IMR-90 (cell line): ENCODE measurements around the gene PLEKHG7. TPM values are rescaled to one million over a fixed set of nuclear protein-coding genes. Genes with fewer than 3 reads are reported as not detected.

Source experiments
- ATAC-seq: fragments of 200-7000 bp; cut with Tn5 transposase; 2 replicates; pipeline ENCODE4 v1.9.1; 2020; ENCODE audit warnings: low read depth, mild to moderate bottlenecking, moderate library complexity
- BruUV-seq: library from RNA; stranded (reverse); fragments of 400-500 nt; replicated peaks from 2 replicates; lab custom pipeline; 2021; lab: Mats Ljungman, UMichigan
- CTCF ChIA-PET: fragments of 300-600 bp; formaldehyde crosslinking; extraction: SDS; loops from one replicate; lab custom pipeline; 2021; ENCODE audit warnings: antibody characterized with exemption; lab: Yijun Ruan, JAX
- POLR2A ChIA-PET: fragments of 300-600 bp; sonication (Branson Sonifier 250); formaldehyde crosslinking; loops from one replicate; lab custom pipeline; 2022; ENCODE audit warnings: antibody characterized with exemption; ENCODE audit not compliant: unreplicated experiment; lab: Charles Lee
- DNase-seq: peaks from one replicate; pipeline ENCODE4 v3.0.0; 2013
- H2AFZ ChIP-seq: replicated peaks from 2 replicates; pipeline ENCODE3; 2013; ENCODE audit warnings: low read length, mild to moderate bottlenecking; ENCODE audit not compliant: poor library complexity
- H2AK5ac ChIP-seq: 2 replicates; pipeline ENCODE4 v1.6.1; 2013; ENCODE audit warnings: low read depth, low read length, inconsistent platforms
- H2AK9ac ChIP-seq: replicated peaks from 2 replicates; pipeline ENCODE3; 2013; ENCODE audit warnings: mild to moderate bottlenecking, low read depth, low read length, moderate library complexity; ENCODE audit not compliant: poor library complexity
- H2BK120ac ChIP-seq: 2 replicates; pipeline ENCODE4 v1.6.1; 2013; ENCODE audit warnings: low read depth, low read length, inconsistent platforms
- H2BK15ac ChIP-seq: 3 replicates; pipeline ENCODE4 v1.6.1; 2013; ENCODE audit warnings: low read depth, low read length, inconsistent platforms
- H2BK20ac ChIP-seq: 2 replicates; pipeline ENCODE4 v1.6.1; 2013; ENCODE audit warnings: low read depth, mild to moderate bottlenecking, inconsistent platforms, low read length, moderate library complexity
- H2BK5ac ChIP-seq: 2 replicates; pipeline ENCODE4 v1.6.1; 2013; ENCODE audit warnings: mild to moderate bottlenecking, low read depth, low read length, inconsistent platforms; ENCODE audit not compliant: poor library complexity, severe bottlenecking
- H3K14ac ChIP-seq: replicated peaks from 2 replicates; pipeline ENCODE4 v1.6.1; 2013; ENCODE audit warnings: low read depth, low read length, inconsistent platforms
- H3K18ac ChIP-seq: 2 replicates; pipeline ENCODE4 v1.6.1; 2013; ENCODE audit warnings: low read depth, low read length, control low read depth
- H3K23ac ChIP-seq: 2 replicates; pipeline ENCODE4 v1.6.1; 2013; ENCODE audit warnings: low read depth, low read length, inconsistent platforms
- H3K27ac ChIP-seq: 2 replicates; pipeline ENCODE4 v1.5.1; 2013; ENCODE audit warnings: mild to moderate bottlenecking, control low read depth, low read length; ENCODE audit not compliant: insufficient read depth
- H3K27me3 ChIP-seq: 2 replicates; pipeline ENCODE4 v1.6.1; 2013; ENCODE audit warnings: low read length; ENCODE audit not compliant: control insufficient read depth, insufficient read depth
- H3K36me3 ChIP-seq: 2 replicates; pipeline ENCODE4 v1.6.1; 2013; ENCODE audit warnings: low read length, mixed read lengths; ENCODE audit not compliant: control insufficient read depth, insufficient read depth
- H3K4ac ChIP-seq: 2 replicates; pipeline ENCODE4 v1.6.1; 2013; ENCODE audit warnings: low read depth, low read length, inconsistent platforms
- H3K4me1 ChIP-seq: 2 replicates; pipeline ENCODE4 v1.6.1; 2013; ENCODE audit warnings: low read length, mixed read lengths; ENCODE audit not compliant: control insufficient read depth, insufficient read depth
- H3K4me2 ChIP-seq: 2 replicates; pipeline ENCODE4 v1.6.1; 2013; ENCODE audit warnings: low read depth, mild to moderate bottlenecking, control low read depth, low read length, moderate library complexity
- H3K4me3 ChIP-seq: 2 replicates; pipeline ENCODE4 v1.5.1; 2013; ENCODE audit warnings: low read depth, mild to moderate bottlenecking, control low read depth, low read length, moderate library complexity; ENCODE audit not compliant: insufficient read depth
- H3K56ac ChIP-seq: 2 replicates; pipeline ENCODE4 v1.6.1; 2013; ENCODE audit warnings: low read length, inconsistent platforms; ENCODE audit not compliant: insufficient read depth; ENCODE audit errors: extremely low read depth
- H3K79me1 ChIP-seq, 2 experiments: 2 replicates each; pipeline ENCODE4 v1.6.1; 2013; ENCODE audit warnings: low read length in 2 of 2, inconsistent platforms in 1 of 2, low read depth in 1 of 2
- H3K9ac ChIP-seq: 2 replicates; pipeline ENCODE4 v1.6.1; 2013; ENCODE audit warnings: low read depth, low read length, control low read depth
- H3K9me1 ChIP-seq: 2 replicates; pipeline ENCODE4 v1.6.1; 2013; ENCODE audit warnings: low read length, inconsistent platforms; ENCODE audit not compliant: insufficient read depth
- H3K9me3 ChIP-seq: 2 replicates; pipeline ENCODE4 v1.6.1; 2013; ENCODE audit warnings: low read length; ENCODE audit not compliant: control insufficient read depth, insufficient read depth
- H4K20me1 ChIP-seq: 2 replicates; pipeline ENCODE4 v1.6.1; 2013; ENCODE audit warnings: low read length, inconsistent platforms; ENCODE audit not compliant: insufficient read depth
- H4K5ac ChIP-seq: 2 replicates; pipeline ENCODE4 v1.6.1; 2013; ENCODE audit warnings: mild to moderate bottlenecking, low read depth, low read length, control low read depth
- H4K8ac ChIP-seq, 2 experiments: 2 replicates each; pipeline ENCODE4 v1.6.1; 2013; ENCODE audit warnings: low read depth in 2 of 2, low read length in 2 of 2, control low read depth in 1 of 2, inconsistent platforms in 1 of 2
- H4K91ac ChIP-seq: 2 replicates; pipeline ENCODE4 v1.6.1; 2013; ENCODE audit warnings: low read depth, low read length, inconsistent platforms; ENCODE audit not compliant: insufficient read depth
- BHLHE40 ChIP-seq: fragments of 150-350 bp; IDR thresholded peaks from 2 replicates; pipeline ENCODE4 v1.6.1; 2016; ENCODE audit warnings: mild to moderate bottlenecking, low read depth, low read length
- CEBPB ChIP-seq: IDR thresholded peaks from 2 replicates; pipeline ENCODE4 v1.6.1; 2012; ENCODE audit warnings: low read depth, low read length, improper control_type of control experiment
- CHD1 ChIP-seq: IDR thresholded peaks from 2 replicates; pipeline ENCODE4 v1.6.1; 2012; ENCODE audit warnings: low read depth, low read length, improper control_type of control experiment
- CTCF ChIP-seq: conservative IDR thresholded peaks from 2 replicates; pipeline ENCODE4 v1.5.1; 2012; ENCODE audit warnings: mild to moderate bottlenecking, low read depth, low read length, improper control_type of control experiment
- ELK1 ChIP-seq: fragments of 150-350 bp; IDR thresholded peaks from 2 replicates; pipeline ENCODE4 v1.6.1; 2016; ENCODE audit warnings: low read depth, mild to moderate bottlenecking, low read length, moderate library complexity, borderline replicate concordance
- FOS ChIP-seq: fragments of 150-350 bp; IDR thresholded peaks from 2 replicates; pipeline ENCODE4 v1.6.1; 2016; ENCODE audit warnings: low read depth, low read length
- MAFK ChIP-seq: IDR thresholded peaks from 2 replicates; pipeline ENCODE4 v1.6.1; 2012; ENCODE audit warnings: low read depth, low read length, improper control_type of control experiment
- MAZ ChIP-seq: IDR thresholded peaks from 2 replicates; pipeline ENCODE4 v1.6.1; 2012; ENCODE audit warnings: low read depth, mild to moderate bottlenecking, low read length, improper control_type of control experiment, moderate library complexity, borderline replicate concordance
- MXI1 ChIP-seq: IDR thresholded peaks from 2 replicates; pipeline ENCODE4 v1.6.1; 2012; ENCODE audit warnings: low read depth, mild to moderate bottlenecking, low read length, moderate library complexity, borderline replicate concordance
- NFE2L2 ChIP-seq: fragments of 150-350 bp; IDR thresholded peaks from 2 replicates; pipeline ENCODE4 v1.6.1; 2016; ENCODE audit warnings: low read depth, mild to moderate bottlenecking, low read length
- POLR2A ChIP-seq: IDR thresholded peaks from 2 replicates; pipeline ENCODE4 v1.6.1; 2012; ENCODE audit warnings: mild to moderate bottlenecking, low read depth, low read length
- RCOR1 ChIP-seq: IDR thresholded peaks from 2 replicates; pipeline ENCODE4 v1.6.1; 2012; ENCODE audit warnings: mild to moderate bottlenecking, low read length, improper control_type of control experiment; ENCODE audit not compliant: insufficient replicate concordance
- RFX5 ChIP-seq: IDR thresholded peaks from 2 replicates; pipeline ENCODE4 v1.8.0; 2012; ENCODE audit warnings: low read depth, mild to moderate bottlenecking, low read length, moderate library complexity
- SMC3 ChIP-seq: fragments of 150-350 bp; IDR thresholded peaks from 2 replicates; pipeline ENCODE4 v1.6.1; 2016; ENCODE audit warnings: low read depth, mild to moderate bottlenecking, antibody characterized with exemption, low read length, moderate library complexity
- WGBS, 2 experiments: methylation state at CpG; one replicate each; pipeline versions ENCODE4 v1.1.5 to v1.1.7; 2013; ENCODE audit warnings: missing lambda C conversion rate in 2 of 2; ENCODE audit not compliant: insufficient read length in 1 of 2; ENCODE audit errors: extremely low coverage in 2 of 2; 5-methylcytosine and 5-hydroxymethylcytosine counted together
- dilution Hi-C: fragments of 300-500 bp; cut with HindIII; formaldehyde crosslinking; loops from one replicate; pipeline ENCODE4 v1.14.3; 2018; ENCODE audit warnings: low sequenced_read_pairs; ENCODE audit not compliant: unreplicated experiment
- in situ Hi-C: fragments of 300-500 bp; cut with MboI; formaldehyde crosslinking; loops from 3 replicates; pipeline ENCODE4 v1.14.3; 2019; ENCODE audit warnings: low sequenced_read_pairs, inconsistent platforms, mixed read lengths
- intact Hi-C: fragments of 100-400 bp; cut with micrococcal nuclease; formaldehyde crosslinking; loops from 2 replicates; pipeline ENCODE4 v1.10.0; 2022
- polyA plus RNA-seq, 3 experiments: library from polyadenylated mRNA; depleted of rRNA; stranded (reverse); fragments of >200 nt; gene quantifications; 2 replicates each; pipeline ENCODE4 v1.2.3, GENCODE V29; 2012; ENCODE audit warnings: low replicate concordance in 1 of 3
- total RNA-seq: library from RNA; depleted of rRNA; stranded (reverse); fragments of >200 nt; gene quantifications from 2 replicates; pipeline ENCODE4 v1.2.3, GENCODE V29; 2012

Gene PLEKHG7
- total and polyA plus RNA-seq, 2 of the 4 experiments (the other 2 are of a cell fraction), result not detected

DNA sequence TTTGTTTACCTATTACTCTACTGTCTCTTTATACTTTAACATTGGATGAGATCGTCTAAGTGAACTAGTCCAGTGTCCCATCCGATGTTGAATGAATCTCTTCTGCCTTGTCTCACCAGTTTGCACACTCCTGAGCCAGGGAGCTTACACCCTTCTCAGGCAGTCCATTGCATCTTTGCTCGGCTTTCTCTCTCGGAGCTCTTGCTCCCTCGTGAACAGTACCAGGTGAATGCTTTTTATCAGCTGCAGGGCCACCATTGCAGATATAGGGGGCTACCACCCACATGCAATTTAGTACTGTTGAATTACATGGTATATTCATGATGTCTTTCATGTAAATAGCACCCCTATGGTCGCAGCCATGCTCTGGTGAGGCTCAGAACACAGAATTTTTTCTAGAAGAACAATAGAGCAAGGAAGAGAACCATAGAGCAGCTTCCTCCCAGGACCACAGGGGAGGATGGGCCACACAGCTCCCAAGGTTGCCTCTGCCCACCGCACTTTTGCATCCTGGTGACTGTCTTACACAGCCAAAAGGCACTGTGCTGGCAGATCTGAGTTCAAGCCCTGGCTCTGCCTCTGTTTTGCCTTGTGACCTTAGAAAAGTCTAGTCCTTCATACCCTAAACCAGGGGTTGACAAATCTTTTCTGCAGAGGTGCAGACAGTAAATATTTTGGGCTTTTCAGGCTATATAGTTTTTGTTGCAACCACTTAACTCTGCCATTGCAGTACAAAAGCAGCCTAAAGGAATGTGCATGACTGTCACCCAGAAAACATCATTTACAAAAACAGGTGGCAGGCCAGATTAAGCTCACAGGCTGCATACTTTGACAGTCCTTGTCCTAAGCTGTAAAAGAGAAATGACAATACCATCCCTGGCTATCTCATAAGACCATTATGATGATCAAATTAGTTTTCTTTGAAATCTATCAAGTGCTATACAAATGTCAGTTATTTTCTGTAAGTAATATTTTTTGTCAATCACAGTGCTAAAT is 35.4 kb downstream of the PLEKHG7 start:
- CTCF ChIA-PET, result no interaction called here
- TF ChIP-seq CEBPB, result no peak
- no peak for TF ChIP-seq RCOR1
- no peak for TF ChIP-seq RFX5
- TF ChIP-seq BHLHE40, result no peak
- no peak for TF ChIP-seq FOS
- TF ChIP-seq MXI1, result no peak
- no peak for TF ChIP-seq CHD1
- no peak for TF ChIP-seq CTCF
- TF ChIP-seq ELK1, result no peak
- no peak for TF ChIP-seq NFE2L2
- no peak for TF ChIP-seq MAZ
- TF ChIP-seq MAFK, result no peak
- TF ChIP-seq SMC3, result no peak
- no peak for TF ChIP-seq POLR2A

More for the DNA sequence above, 35.4 kb downstream of the PLEKHG7 start:
- peaks cover 7% of the 10 kb centered on the region for H3K4me1 ChIP-seq
- intact Hi-C loops (no loop called here), in situ Hi-C loops (no loop called here), dilution Hi-C loops (no loop called here)
- no peak overlapping the region for H3K4me2 ChIP-seq
- no peak overlapping the region for H2BK15ac ChIP-seq
- no peak overlapping the region for H2AK9ac ChIP-seq
- no peak overlapping the region for H2BK20ac ChIP-seq
- no peak overlapping the region for H2AFZ ChIP-seq
- no peak overlapping the region for H3K27ac ChIP-seq
- WGBS, 2 experiments, result no CpG with 5 or more reads among the region's 7 CpGs
- no peaks in the 10 kb centered on the region for H3K79me1 ChIP-seq
- H3K14ac ChIP-seq, result no peak overlapping the region
- no peaks in the 10 kb centered on the region for H3K27me3 ChIP-seq
- H4K20me1 ChIP-seq, result peaks cover 2% of the 10 kb centered on the region; the same call in 1 of the 2 replicates
- no peak overlapping the region for H3K4ac ChIP-seq
- no peak overlapping the region for H4K91ac ChIP-seq
- H3K9me3 ChIP-seq, result no peaks in the 10 kb centered on the region
- H3K4me3 ChIP-seq, result no peak overlapping the region
- no peak overlapping the region for H2BK5ac ChIP-seq
- BruUV-seq, result no TSS peak
- H3K9me1 ChIP-seq, result peaks cover 3% of the 10 kb centered on the region
- no peak overlapping the region for H4K8ac ChIP-seq
- H2BK120ac ChIP-seq, result no peak overlapping the region
- POLR2A ChIA-PET, result no interaction called here
- no peak overlapping the region for H3K23ac ChIP-seq
- no peaks in the 10 kb centered on the region for H3K36me3 ChIP-seq
- no peak overlapping the region for H2AK5ac ChIP-seq
- DNase-seq (no peak), ATAC-seq (no peak)
- no peak overlapping the region for H3K18ac ChIP-seq
- H3K56ac ChIP-seq, result no peak overlapping the region
- no peak overlapping the region for H3K9ac ChIP-seq
- H4K5ac ChIP-seq, result no peak overlapping the region
